ENCODE results near the gene HIP1.

Gene HIP1

GRCh38 chr7:75626954-75627353 is 111.8 kb downstream of the HIP1 start:
- CTCF ChIA-PET = no interaction called here
- DNase-seq (ENCODE audit: low spot score) = no peak
- TF ChIP-seq CTCF (conservative IDR thresholded peaks at IDR 0.05; ENCODE audit: low read depth) = no peak
- POLR2A ChIA-PET (ENCODE audit: low non-redundant PET) = no interaction called here
- no peak overlapping the region for H3K27ac ChIP-seq

- ChIA-PET POLR2A (ENCODE audit: low non-redundant PET) (no interaction called here), CTCF (interaction anchor here (0.6 kb wide), 1 partner anchor 66 kb away, joined by 3 read pairs; no protein-coding TSS in a partner anchor)
- DNase-seq (ENCODE audit: low spot score) = no peak
- no peak overlapping the region for H3K27ac ChIP-seq
- TF ChIP-seq CTCF (conservative IDR thresholded peaks at IDR 0.05; ENCODE audit: low read depth) = no peak
Observed at GRCh38 chr7:75625868-75626267, 112.9 kb downstream of the HIP1 start.

GRCh38 chr7:75624134-75624832 is 114.5 kb downstream of the HIP1 start:
- no peak for DNase-seq (ENCODE audit: low spot score)
- TF ChIP-seq CTCF (conservative IDR thresholded peaks at IDR 0.05; ENCODE audit: low read depth) = no peak
- POLR2A ChIA-PET (ENCODE audit: low non-redundant PET) = no interaction called here
- CTCF ChIA-PET = no interaction called here
- peak overlapping the region; percentile 41 for H3K27ac ChIP-seq

- POLR2A ChIA-PET (ENCODE audit: low non-redundant PET) = no interaction called here
- CTCF ChIA-PET = no interaction called here
- TF ChIP-seq CTCF (conservative IDR thresholded peaks at IDR 0.05; ENCODE audit: low read depth) = no peak
- H3K27ac ChIP-seq = peak overlapping the region; percentile 41
- no peak for DNase-seq (ENCODE audit: low spot score)
Observed at GRCh38 chr7:75623390-75624133, 115.2 kb downstream of the HIP1 start.

- H3K27ac ChIP-seq = no peak overlapping the region
- TF ChIP-seq CTCF (conservative IDR thresholded peaks at IDR 0.05; ENCODE audit: low read depth) = no peak
- no peak for DNase-seq (ENCODE audit: low spot score)
- POLR2A ChIA-PET (ENCODE audit: low non-redundant PET) = no interaction called here
- CTCF ChIA-PET = no interaction called here
Observed at GRCh38 chr7:75621124-75621523, 117.6 kb downstream of the HIP1 start.

GRCh38 chr7:75619636-75620035 is 119.1 kb downstream of the HIP1 start:
- DNase-seq (ENCODE audit: low spot score) = no peak
- TF ChIP-seq CTCF (conservative IDR thresholded peaks at IDR 0.05; ENCODE audit: low read depth) = no peak
- no peak overlapping the region for H3K27ac ChIP-seq
- ChIA-PET CTCF (no interaction called here), POLR2A (ENCODE audit: low non-redundant PET) (interaction anchor here (0.7 kb wide), 1 partner anchor 563 kb away, joined by 4 read pairs; no protein-coding TSS in a partner anchor)

Data from RWPE1 (cell line).